GM18519 (cell line): ENCODE measurements around the gene STPG3.

Experiments
- ATAC-seq: cut with Tn5 transposase; IDR thresholded peaks from one replicate; pipeline ENCODE4 v1.9.1; 2021; ENCODE audit warnings: mild to moderate bottlenecking, moderate library complexity; ENCODE audit not compliant: unreplicated experiment, low FRiP score

STPG3 gene

DNA sequence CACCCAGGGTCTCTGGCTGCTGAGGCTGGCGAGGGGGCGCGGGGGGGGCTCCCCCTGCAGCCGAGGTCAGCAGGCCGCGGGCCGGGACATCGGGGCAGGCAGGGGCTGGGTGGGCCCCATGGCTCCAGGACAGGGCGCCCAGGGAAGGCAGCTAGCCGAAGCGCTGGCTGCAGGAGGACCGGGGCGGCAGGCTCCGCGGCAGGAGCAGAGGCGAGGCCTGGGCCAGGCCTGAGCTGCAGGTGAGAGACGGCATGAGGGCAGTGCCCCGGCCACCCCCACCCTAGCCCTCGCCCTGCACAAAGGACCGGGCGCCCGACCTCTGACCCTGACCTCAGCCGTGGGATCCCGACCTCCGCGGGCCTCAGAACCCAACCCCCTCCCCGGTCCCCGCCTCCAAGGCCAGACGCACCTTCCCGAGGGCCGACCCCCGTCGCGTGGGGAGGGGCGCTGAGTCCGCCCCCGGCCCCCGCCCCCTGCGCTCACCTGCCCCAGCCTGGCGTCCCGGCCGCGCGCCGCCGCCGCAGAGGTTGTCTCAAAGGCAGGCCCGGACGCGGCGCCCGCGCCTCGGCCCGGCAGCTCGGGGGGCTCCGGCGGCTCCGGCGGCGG, 29.5 kb upstream of the STPG3 start:
- no peak for ATAC-seq

DNA sequence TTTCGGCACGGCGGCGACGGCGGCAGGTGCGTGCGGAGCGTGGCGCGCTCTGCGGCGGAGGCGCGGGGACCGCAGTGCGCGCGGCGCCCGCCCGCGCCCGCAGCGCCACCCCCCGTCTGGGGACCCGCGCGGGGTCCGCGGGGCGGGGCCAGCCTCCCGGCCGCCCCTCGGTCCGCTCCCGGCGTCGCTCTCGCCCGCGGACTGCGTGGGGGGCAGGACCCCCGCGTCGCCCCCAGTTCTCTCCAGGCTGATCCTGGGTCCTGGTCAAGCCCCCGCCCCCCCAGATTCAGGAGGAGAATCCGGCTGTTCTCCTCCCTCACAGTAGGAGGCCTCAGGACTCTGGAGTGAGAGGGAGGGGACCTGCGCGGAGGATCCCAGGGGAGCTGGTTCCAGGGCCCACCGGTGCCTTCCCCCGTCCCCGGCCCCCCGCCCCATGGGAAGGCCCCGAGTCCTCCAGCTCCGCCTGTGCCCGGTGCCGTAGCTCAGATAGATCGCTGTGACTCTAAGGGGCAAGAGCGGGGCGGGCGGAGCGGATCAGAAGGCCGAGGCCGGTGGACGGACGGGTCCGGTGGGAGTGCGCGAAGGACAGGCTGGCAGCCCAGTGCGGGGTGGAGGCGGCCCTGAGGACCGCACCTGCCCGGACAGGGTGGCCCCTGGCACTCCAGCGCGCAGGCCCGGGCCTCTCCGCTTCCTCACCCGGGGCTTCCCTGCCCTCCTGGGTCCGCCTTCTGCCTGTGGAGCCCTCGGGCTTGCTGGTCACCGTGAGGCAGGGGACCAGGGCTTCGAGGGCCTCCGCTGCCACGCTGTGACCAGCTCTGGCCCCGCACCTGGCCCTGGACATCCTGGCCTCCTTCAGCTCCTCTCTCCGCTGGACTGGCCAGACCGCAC, 28.7 kb upstream of the STPG3 start, which contains the start of gene RNF208:
Gene RNF208, minus strand, starts transcription at position 51 of the 888 bp plus-strand sequence. CDS start 1,028 bp downstream, outside the sequence.
- no peak for ATAC-seq

DNA sequence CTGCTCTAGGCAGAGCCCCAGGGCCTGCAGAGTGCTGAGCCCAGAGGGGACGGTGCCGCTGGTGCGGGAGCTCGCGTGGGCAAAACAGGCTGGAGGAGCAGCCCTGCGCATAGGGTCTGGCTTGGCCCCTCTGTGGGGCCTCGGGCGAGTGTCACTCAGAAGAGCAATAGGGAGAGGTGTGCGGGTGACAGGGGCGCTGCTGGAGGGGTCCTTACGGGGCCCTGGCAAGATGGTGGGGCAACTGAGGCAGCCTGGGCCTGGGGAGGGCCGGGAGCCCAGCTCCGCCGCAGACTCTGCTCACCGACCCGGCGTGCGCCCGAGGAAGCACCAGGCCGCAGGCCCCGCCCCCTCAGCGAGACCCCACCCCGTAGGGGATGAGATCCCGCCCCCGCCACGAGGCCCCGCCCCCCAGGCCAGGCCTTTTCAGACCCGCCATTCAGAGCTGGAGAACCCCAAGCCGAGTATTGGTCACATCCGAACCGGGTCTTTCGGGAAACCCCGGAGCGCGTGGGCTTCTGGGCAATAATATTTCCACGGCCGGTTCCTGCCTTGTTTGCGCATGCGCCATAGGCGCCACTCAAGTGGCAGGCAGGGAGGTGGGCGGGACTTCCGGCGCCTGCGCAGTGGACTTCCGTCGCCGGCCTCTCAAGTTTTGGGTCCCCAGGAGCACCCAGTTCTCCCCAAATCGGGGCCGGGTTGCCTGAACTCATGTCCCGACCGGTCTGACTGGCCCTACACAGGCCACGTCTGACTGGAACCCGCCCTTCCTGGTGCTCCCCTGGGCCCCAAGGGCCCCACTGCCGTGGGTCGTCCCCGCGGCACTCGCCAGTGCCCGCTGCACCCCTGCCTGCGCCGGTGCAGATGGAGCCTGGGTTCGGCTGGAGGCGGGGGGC, 27.8 kb upstream of the STPG3 start:
- peak; percentile 45 for ATAC-seq

DNA sequence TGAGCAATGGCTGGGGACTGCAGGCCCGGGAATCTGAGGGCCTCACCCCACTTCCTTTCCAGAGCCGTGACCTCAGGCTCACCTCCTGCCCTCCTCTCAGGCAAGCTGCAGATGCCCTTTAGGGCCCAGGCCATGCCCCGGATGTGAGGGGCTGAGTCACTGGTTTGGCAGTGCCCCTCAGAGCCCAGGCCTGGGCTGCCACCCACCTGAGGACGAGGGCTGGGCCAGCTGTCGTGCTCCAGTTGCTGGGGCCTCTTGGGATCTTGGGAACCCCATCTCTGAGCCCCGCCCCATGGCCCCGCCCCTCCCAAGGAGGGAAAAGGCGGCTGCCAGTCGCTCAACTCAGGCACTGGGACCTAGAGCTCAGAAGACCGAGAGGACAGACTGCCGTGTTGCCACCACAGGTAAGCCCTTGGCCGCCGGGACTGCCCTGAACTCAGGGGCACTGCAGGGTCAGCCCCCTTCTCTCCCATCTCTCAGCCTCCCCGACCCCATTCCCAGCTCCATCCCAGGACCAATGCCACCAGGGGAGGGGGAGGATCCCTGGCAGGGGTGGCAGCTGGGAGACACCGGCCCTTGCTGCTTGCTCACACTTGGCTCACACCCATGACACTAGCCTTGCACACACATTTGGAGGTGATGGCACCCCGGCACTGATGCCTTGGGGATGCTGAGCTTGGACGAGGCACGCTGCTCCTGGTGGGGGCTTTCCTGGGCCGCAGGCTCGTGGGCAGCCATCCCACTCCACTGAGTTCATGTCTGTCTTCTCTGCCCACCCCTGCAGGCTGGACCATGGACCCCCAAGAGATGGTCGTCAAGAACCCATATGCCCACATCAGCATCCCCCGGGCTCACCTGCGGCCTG, 26.0 kb upstream of the STPG3 start, which contains the start of gene CYSRT1:
Gene CYSRT1, plus strand, starts transcription at position 345 of the 865 bp plus-strand sequence. Its CDS starts 448 bp downstream, at position 793.
- ATAC-seq, result no peak

DNA sequence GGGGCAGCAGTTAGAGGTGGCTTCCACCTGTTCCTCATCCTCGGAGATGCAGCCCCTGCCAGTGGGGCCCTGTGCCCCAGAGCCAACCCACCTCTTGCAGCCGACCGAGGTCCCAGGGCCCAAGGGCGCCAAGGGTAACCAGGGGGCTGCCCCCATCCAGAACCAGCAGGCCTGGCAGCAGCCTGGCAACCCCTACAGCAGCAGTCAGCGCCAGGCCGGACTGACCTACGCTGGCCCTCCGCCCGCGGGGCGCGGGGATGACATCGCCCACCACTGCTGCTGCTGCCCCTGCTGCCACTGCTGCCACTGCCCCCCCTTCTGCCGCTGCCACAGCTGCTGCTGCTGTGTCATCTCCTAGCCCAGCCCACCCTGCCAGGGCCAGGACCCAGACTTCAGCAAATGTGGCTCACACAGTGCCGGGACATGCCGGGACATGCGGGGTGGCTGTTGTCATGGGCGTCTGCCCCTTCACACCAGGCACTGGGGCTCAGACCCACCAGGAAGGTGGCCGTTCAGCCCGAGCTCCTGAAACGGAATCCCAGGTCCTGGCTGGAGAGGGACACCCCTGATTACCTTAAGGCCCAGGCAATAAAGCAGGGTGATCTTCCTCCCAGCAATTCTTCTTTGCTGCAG, 25.3 kb upstream of the STPG3 start:
- ATAC-seq, result no peak

DNA sequence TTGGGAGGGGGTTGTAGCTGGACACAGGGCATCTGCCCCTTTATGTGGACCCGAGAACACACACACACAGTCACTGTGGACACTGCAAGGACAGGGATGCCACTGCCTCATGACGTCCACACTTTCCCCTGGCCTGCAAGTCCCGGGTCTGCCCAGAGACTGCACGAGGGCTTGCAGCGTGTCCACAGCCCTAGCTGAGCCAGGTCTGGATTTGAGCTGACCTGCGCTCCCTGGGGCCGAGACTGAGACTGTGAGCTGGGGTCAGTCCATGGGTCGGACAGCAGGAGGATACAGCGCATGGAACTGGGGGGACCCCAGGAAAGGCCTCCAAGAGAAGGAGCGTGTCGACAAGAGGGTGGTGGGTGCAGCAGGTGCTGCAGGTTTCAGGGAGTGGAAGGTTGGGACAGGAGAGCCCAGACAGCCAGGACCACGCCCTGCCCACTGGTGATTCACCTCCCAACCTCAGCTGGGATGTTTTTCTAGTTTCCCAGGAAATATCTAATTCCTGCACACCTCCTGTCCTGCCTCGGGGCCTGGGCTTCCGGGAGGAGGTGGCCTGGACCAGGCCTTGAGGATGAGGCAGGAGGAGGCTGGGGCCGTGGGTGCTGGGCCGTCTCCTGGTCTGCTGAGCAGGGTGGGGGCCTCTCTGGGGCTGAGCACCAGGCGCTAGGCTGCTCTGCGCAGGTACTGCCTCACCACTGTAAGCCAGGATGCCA, 24.6 kb upstream of the STPG3 start:
- ATAC-seq, result no peak

DNA sequence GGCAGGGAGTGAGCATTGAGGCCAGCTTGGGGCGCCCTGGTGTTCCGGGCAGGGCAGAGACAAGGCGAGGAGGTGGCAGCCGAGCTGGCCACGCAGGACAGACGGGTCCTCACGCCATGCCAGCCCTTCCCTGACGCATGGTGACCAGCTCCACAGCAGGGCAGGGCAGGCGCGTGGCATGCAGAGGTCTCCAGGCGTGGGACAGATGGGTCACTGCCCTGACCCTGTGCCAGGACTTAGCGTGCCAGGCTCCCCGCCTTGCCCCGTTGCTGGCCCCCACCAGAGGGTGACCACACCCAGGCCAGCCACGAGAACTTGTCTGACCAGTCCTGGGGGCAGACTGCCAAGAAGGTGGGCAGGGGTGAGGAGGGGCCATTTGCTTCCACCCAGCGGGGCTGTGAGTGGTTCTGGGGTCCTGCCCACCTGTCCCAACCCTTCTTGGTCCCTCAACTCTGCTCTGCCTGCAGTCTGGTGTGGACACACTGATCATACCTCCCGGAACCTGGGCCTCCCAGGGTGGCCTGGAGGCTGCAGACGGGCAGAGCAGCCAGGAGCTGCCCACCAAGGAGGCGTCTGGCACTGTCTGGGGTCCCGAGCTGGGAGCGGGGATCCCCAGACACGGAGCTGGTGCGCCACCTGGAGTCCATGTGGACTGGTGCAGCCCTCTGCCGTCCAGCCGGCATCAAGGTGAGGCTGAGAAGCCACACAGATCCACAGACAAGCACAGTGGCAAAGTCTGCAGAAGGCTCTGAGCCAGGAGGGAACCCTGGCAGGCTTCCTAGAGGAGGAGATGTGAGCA, 23.8 kb upstream of the STPG3 start, which contains the start of gene RNF224:
Gene RNF224, plus strand, starts transcription at position 449 of the 799 bp plus-strand sequence. CDS start 834 bp downstream, outside the sequence.
- no peak for ATAC-seq

DNA sequence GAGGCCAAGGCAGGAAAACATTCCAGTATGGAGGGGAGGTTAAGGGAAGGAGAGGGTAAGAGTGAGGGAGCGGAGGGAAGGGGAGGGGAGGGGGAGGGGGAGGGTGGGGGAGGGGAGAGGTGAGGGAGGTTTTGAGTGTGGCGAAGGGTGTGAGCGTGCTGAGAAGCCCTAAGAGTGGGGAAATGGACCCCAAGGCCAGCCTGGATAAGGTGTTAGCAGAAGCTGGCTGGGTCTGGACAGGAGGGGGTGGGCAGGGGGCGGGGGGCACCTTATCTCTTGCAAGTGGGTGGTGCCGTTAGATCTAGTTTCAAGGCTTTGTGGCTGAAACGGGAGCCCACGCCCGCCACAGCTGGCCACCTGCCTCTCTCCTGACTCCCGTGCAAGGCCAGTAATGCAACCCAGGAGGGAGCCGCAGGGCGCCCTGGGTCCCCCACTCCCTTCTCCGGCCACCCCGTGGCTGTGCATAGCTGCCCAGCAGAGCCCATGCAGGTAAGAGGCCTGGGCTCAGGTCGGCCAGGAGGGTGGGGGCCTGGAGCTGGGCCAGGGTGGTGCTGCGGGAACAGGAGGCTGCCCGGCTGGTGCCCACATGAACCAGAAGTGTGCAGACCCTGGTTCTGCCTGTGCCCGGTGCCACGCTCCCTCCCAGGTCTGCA, 23.1 kb upstream of the STPG3 start:
- ATAC-seq, result no peak

DNA sequence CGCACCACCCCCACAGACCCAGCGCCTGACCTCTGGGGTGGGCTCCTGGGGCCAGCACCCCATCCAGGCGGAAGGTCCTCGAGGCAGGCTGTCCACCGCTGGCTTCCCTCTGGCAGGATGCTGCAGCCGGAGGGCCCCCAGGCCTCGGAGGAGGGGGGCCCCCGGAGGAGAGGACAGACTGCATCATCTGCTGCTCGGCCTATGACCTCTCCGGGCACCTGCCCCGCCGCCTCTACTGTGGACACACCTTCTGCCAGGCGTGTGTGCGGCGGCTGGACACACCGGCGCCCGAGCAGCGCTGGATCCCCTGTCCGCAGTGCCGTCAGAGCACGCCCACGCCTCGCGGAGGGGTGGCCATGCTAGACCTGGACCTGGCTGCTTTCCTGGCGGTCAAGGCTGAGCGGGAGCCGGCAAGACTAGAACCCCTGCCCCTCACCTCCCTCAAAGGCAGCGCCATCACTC, 22.5 kb upstream of the STPG3 start:
- no peak for ATAC-seq

DNA sequence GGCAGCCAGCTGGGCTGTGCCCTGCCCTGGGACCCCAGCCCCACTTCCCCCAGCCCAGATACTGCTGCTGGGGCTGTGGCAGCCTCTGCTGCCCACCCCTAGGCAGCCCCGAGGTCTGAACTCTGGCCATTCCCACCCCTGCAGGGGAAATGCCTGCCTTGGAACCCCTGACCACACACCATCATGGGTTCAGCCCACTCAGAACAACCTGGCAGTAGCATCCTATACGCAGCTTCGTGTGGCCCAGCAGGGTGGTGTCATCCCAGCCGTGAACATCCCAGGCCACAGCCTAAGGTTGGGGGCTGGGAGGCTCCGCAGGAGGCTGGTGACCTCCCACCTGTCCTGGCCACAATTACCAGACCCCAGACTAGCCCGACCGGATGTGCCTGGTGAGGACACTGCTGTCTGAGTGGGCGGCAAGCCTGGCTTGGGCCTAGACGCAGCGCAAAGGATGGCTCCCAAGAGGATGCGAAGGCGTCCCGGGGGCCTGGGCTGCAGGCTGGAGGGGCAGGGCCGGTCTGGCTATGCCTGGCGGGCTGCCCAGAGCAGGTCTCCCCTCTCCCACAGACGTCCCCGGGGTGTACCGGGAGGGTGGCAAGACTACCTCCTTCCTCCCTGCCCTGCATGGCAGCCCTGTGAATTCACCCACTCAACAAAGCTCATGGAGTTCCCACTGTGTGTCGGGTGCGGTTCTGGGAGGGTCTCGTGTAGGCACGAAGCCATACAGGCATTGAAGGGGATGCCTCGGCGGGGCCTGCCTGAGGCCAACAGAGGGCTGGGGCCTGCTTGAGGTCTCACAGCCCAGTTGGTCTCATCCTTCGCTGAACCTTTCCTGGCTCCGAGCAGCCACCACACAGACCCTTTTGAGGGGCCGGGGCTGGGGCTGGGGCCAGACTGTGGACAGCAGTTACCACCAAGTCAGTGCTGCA, 21.9 kb upstream of the STPG3 start:
- no peak for ATAC-seq

DNA sequence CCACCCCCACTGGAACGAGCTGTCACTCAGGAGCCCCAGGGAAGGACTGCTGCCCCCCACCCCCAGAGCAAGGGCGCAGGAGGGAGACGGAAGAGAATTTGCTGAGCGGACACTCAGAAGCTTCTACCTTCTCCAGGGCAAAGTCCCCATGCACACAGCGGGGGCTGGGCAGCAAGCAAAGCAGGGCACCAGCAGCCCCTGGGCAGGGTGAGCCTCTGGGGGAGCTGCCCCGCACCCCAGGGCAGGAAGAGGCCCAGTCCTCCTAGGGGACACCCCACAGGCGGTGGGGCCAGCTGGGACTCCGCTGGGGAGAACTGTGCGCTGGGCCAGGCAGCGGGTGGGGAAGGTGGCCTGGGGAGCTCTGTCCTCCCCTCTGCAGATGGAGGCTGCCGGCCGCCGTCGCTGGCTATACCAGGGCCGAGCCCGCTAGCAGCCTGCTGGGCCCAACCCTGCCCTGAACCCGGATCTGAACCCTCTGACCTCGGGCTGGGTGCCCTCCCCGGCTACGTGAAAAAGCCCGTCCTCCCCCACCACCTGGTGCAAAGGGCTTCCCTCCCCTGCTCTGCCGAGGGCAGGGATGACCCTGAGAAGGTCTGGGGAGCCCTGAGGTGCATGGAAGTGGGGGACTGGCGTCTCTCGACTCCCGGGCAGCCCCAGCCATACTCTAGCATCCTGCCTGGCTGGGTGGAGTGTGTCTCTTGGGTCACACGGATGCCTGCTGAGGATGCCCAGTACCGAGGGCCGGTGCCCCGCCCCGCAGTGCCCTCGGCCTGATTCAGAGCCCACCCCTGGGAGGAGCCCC, 21.0 kb upstream of the STPG3 start:
- no peak for ATAC-seq

DNA sequence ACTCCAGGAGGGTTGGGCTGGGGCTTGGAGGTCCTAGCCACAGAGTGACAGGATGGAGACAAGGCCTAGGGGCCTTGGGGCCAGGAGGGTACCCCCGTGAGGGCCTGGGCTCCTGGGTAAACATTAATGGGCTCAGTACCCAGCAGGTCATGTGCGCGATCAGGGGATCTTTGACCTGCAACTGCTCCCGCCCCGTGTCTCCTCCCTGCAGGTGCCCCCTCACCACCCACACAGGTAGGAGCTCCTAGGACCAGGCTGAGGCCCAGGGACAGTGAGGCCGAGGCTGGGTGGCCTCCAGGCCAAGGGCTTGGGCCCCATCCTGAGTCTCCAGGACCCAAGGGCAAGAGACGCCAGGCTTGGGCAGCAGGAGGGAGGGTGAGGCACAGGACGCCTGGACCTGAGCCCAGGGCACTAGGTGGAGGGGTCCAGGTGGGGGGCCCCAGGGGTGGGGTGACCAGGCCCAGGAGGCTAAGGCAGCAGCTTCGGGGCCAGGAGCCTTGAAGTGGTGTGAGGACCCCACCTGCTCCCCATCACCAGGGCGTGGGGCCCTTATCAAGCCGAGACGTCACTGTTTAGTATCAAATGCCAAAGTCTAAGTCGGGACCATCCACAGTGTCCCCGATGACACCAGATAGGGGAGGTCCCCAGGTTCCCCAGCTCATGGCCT, 20.2 kb upstream of the STPG3 start, which contains the start of gene SLC34A3:
Gene SLC34A3, plus strand, starts transcription at position 197 of the 667 bp plus-strand sequence. CDS start 802 bp downstream, outside the sequence.
- ATAC-seq, result no peak

DNA sequence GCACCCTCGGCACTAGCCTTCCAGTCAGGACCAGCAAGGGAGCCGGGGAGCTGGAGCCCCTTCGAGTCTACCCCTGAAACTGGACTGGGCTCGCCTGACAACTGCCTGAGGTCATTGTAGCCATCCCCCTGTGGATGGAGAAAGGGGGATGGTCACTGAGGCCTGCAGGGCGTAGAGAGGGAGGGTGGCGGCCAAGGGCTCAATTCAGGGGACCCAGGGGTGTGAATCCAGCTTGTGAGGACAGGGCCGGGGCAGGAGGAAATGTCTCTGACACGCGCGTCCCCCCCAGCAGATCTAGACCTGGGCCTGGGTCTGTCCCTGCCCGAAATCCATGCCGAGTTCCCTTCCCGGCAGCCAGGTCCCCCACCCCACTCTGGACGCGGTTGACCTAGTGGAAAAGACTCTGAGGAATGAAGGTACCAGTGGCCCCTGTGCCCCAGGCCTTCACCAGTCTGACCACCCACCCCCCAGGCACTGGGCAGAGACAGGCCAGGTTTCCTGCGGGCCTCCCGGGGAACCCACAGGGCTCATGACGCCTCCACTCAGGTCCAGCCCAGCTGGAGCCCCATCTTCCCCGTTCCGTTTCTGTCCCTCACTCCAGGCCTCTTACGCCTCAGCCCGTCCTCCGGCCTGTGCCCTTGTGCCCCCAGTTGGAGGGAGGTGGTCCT, 19.6 kb upstream of the STPG3 start:
- ATAC-seq, result no peak

DNA sequence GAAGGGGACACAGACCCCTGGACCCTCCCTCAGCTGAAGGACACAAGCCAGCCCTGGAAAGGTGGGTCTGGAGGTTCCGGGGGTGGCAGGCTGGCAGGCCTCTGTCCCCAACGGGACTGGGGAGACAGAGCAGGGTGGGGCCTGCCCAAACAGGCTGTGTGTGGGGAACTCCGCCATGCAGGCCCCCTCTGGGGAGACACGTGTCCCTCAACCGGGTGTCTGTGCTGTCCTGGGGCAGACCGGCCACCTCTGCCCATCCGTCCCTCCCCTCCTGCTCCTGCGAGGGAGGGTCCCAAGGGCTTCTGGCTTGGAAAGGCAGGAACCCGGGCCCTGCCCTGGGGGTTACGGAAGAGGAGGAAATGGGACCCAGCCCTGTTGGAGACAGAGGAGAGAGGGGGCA, 19.0 kb upstream of the STPG3 start:
- no peak for ATAC-seq
